SK-N-SH (cell line): Measurements from ENCODE around the gene TTN.
A peak's percentile ranks its signal among the peaks of the same experiment; 100 is the strongest.

Experiments
- CTCF ChIP-seq: fragments of 200-600 bp; sonication (generic); IDR thresholded peaks from 2 replicates; pipeline ENCODE4 v1.6.1; 2017; ENCODE audit warnings: antibody characterized with exemption, mild to moderate bottlenecking, moderate library complexity
- FOSL2 ChIP-seq: IDR thresholded peaks from 2 replicates; pipeline ENCODE4 v1.4.0; 2012; ENCODE audit warnings: low read depth, mild to moderate bottlenecking, moderate library complexity, borderline replicate concordance
- FOXM1 ChIP-seq: IDR thresholded peaks from 2 replicates; pipeline ENCODE4 v1.4.0; 2012; ENCODE audit warnings: low read depth, mild to moderate bottlenecking
- PBX3 ChIP-seq: IDR thresholded peaks from 2 replicates; pipeline ENCODE4; 2012
- POLR2AphosphoS5 ChIP-seq: IDR thresholded peaks from 2 replicates; pipeline ENCODE4 v1.6.1; 2012; ENCODE audit warnings: low read depth, low read length
- USF1 ChIP-seq: IDR thresholded peaks from 2 replicates; pipeline ENCODE4 v1.4.0; 2012; ENCODE audit warnings: low read depth, borderline replicate concordance
- YY1 ChIP-seq: IDR thresholded peaks from 2 replicates; pipeline ENCODE4 v1.4.0; 2012; ENCODE audit warnings: low read depth, mild to moderate bottlenecking

- TF ChIP-seq CTCF (peak; percentile 93), FOSL2 (no peak), PBX3 (no peak), POLR2AphosphoS5 (no peak), FOXM1 (no peak), YY1 (no peak), USF1 (no peak)
Observed at GRCh38 chr2:178700922-178701342, 106.3 kb downstream of the TTN start.
